ENCODE measurements around the gene MIOS. TPM values are rescaled to one million over a fixed set of nuclear protein-coding genes. Genes with fewer than 3 reads are reported as not detected.

Gene MIOS
- total and polyA plus RNA-seq, 5 donors from 2014 or later, result 17.9 to 40.0 (median 23.2) TPM

GRCh38 chr7:7595451-7595850 is 28.8 kb downstream of the MIOS start:
- Histone ChIP-seq H3K4me3 (ENCODE audit: low read depth, low read length) (no peak overlapping the region), H3K27ac (ENCODE audit: insufficient read depth, low read length, poor library complexity, severe bottlenecking) (no peak overlapping the region), H3K4me1 (ENCODE audit: control insufficient read depth, insufficient read depth, low read length, poor library complexity, severe bottlenecking) (no peaks in the 10 kb centered on the region), H3K27me3 (ENCODE audit: control insufficient read depth, insufficient read depth, low read length) (no peaks in the 10 kb centered on the region), H3K9me3 (ENCODE audit: control insufficient read depth in 2 of 2, low read length in 2 of 2) (no peaks in the 10 kb centered on the region), H3K36me3 (ENCODE audit: control insufficient read depth, insufficient read depth, low read length) (peaks cover 18% of the 10 kb centered on the region)
- Mint-ChIP-seq H3K27ac (no peak overlapping the region), H3K36me3 (peaks cover 31% of the 10 kb centered on the region), H3K9me3 (peaks cover 0 to 1% (median 0%) of the 10 kb centered on the region in 7 donors), H3K27me3 (no peaks in the 10 kb centered on the region), H3K4me3 (no peak overlapping the region), H3K4me1 (peaks cover 0 to 11% (median 5%) of the 10 kb centered on the region in 4 donors)
- peak in 2 of 3 donors; percentile 50 to 53 for DNase-seq
- ATAC-seq (ENCODE audit: low read depth in 2 of 2), result no peak

GRCh38 chr7:7596176-7596575 is 29.5 kb downstream of the MIOS start:
- Histone ChIP-seq H3K27ac (ENCODE audit: insufficient read depth, low read length, poor library complexity, severe bottlenecking) (no peak overlapping the region), H3K27me3 (ENCODE audit: control insufficient read depth, insufficient read depth, low read length) (no peaks in the 10 kb centered on the region), H3K4me3 (ENCODE audit: low read depth, low read length) (no peak overlapping the region), H3K4me1 (ENCODE audit: control insufficient read depth, insufficient read depth, low read length, poor library complexity, severe bottlenecking) (no peaks in the 10 kb centered on the region), H3K9me3 (ENCODE audit: control insufficient read depth in 2 of 2, low read length in 2 of 2) (no peaks in the 10 kb centered on the region), H3K36me3 (ENCODE audit: control insufficient read depth, insufficient read depth, low read length) (peaks cover 18% of the 10 kb centered on the region)
- no peak for DNase-seq
- ATAC-seq (ENCODE audit: low read depth in 2 of 2), result no peak
- Mint-ChIP-seq H3K27me3 (no peaks in the 10 kb centered on the region), H3K36me3 (peaks cover 34% of the 10 kb centered on the region), H3K4me1 (peaks cover 0 to 8% (median 4%) of the 10 kb centered on the region in 4 donors), H3K4me3 (no peak overlapping the region), H3K9me3 (peaks cover 0 to 5% (median 0%) of the 10 kb centered on the region in 7 donors), H3K27ac (no peak overlapping the region)

GRCh38 chr7:7607010-7607409 is 40.3 kb downstream of the MIOS start:
- no peak for DNase-seq
- Mint-ChIP-seq H3K27me3 (no peaks in the 10 kb centered on the region), H3K4me1 (no peaks in the 10 kb centered on the region), H3K4me3 (no peak overlapping the region), H3K9me3 (peaks cover 0 to 1% (median 0%) of the 10 kb centered on the region in 7 donors), H3K27ac (no peak overlapping the region), H3K36me3 (peaks cover 9% of the 10 kb centered on the region)
- H3K36me3 ChIP-seq (ENCODE audit: control insufficient read depth, insufficient read depth, low read length), result peaks cover 20% of the 10 kb centered on the region
- H3K4me1 ChIP-seq (ENCODE audit: control insufficient read depth, insufficient read depth, low read length, poor library complexity, severe bottlenecking), result no peaks in the 10 kb centered on the region
- H3K27me3 ChIP-seq (ENCODE audit: control insufficient read depth, insufficient read depth, low read length), result no peaks in the 10 kb centered on the region
- no peaks in the 10 kb centered on the region for H3K9me3 ChIP-seq (ENCODE audit: control insufficient read depth in 2 of 2, low read length in 2 of 2)
- H3K4me3 ChIP-seq (ENCODE audit: low read depth, low read length), result no peak overlapping the region
- no peak for ATAC-seq (ENCODE audit: low read depth in 2 of 2)
- no peak overlapping the region for H3K27ac ChIP-seq (ENCODE audit: insufficient read depth, low read length, poor library complexity, severe bottlenecking)

GRCh38 chr7:7609330-7609729 is 42.6 kb downstream of the MIOS start:
- DNase-seq, result no peak
- no peak overlapping the region for H3K4me3 Mint-ChIP-seq
- Histone ChIP-seq H3K36me3 (ENCODE audit: control insufficient read depth, insufficient read depth, low read length) (peaks cover 20% of the 10 kb centered on the region), H3K27me3 (ENCODE audit: control insufficient read depth, insufficient read depth, low read length) (no peaks in the 10 kb centered on the region), H3K9me3 (ENCODE audit: control insufficient read depth in 2 of 2, low read length in 2 of 2) (no peaks in the 10 kb centered on the region), H3K27ac (ENCODE audit: insufficient read depth, low read length, poor library complexity, severe bottlenecking) (no peak overlapping the region), H3K4me1 (ENCODE audit: control insufficient read depth, insufficient read depth, low read length, poor library complexity, severe bottlenecking) (no peaks in the 10 kb centered on the region), H3K4me3 (ENCODE audit: low read depth, low read length) (no peak overlapping the region)
- no peaks in the 10 kb centered on the region for H3K27me3 Mint-ChIP-seq
- H3K36me3 Mint-ChIP-seq, result peaks cover 9% of the 10 kb centered on the region
- no peak overlapping the region for H3K27ac Mint-ChIP-seq
- peaks cover 0 to 1% (median 0%) of the 10 kb centered on the region in 7 donors for H3K9me3 Mint-ChIP-seq
- ATAC-seq (ENCODE audit: low read depth in 2 of 2), result no peak
- no peaks in the 10 kb centered on the region for H3K4me1 Mint-ChIP-seq

GRCh38 chr7:7612519-7612918 is 45.8 kb downstream of the MIOS start:
- Mint-ChIP-seq H3K9me3 (no peaks in the 10 kb centered on the region), H3K4me1 (peaks cover 0 to 10% (median 2%) of the 10 kb centered on the region in 4 donors), H3K27me3 (no peaks in the 10 kb centered on the region)

GRCh38 chr7:7613210-7613609 is 46.5 kb downstream of the MIOS start:
- ATAC-seq (ENCODE audit: low read depth in 2 of 2) (no peak), DNase-seq (no peak)
- H3K4me3 ChIP-seq (ENCODE audit: low read depth, low read length), result no peak overlapping the region
- no peaks in the 10 kb centered on the region for H3K9me3 ChIP-seq (ENCODE audit: control insufficient read depth in 2 of 2, low read length in 2 of 2)
- no peaks in the 10 kb centered on the region for H3K27me3 Mint-ChIP-seq
- no peak overlapping the region for H3K4me3 Mint-ChIP-seq
- H3K9me3 Mint-ChIP-seq, result no peaks in the 10 kb centered on the region
- no peaks in the 10 kb centered on the region for H3K36me3 Mint-ChIP-seq
- peaks cover 0 to 10% (median 2%) of the 10 kb centered on the region in 4 donors for H3K4me1 Mint-ChIP-seq
- H3K4me1 ChIP-seq (ENCODE audit: control insufficient read depth, insufficient read depth, low read length, poor library complexity, severe bottlenecking), result no peaks in the 10 kb centered on the region
- peaks cover 4% of the 10 kb centered on the region for H3K36me3 ChIP-seq (ENCODE audit: control insufficient read depth, insufficient read depth, low read length)
- no peak overlapping the region for H3K27ac Mint-ChIP-seq
- no peak overlapping the region for H3K27ac ChIP-seq (ENCODE audit: insufficient read depth, low read length, poor library complexity, severe bottlenecking)
- no peaks in the 10 kb centered on the region for H3K27me3 ChIP-seq (ENCODE audit: control insufficient read depth, insufficient read depth, low read length)

More at GRCh38 chr7:7612519-7612918, 45.8 kb downstream of the MIOS start:
- DNase-seq (no peak), ATAC-seq (ENCODE audit: low read depth in 2 of 2) (no peak)
- Histone ChIP-seq H3K27me3 (ENCODE audit: control insufficient read depth, insufficient read depth, low read length) (no peaks in the 10 kb centered on the region), H3K4me1 (ENCODE audit: control insufficient read depth, insufficient read depth, low read length, poor library complexity, severe bottlenecking) (no peaks in the 10 kb centered on the region), H3K36me3 (ENCODE audit: control insufficient read depth, insufficient read depth, low read length) (peaks cover 10% of the 10 kb centered on the region), H3K9me3 (ENCODE audit: control insufficient read depth in 2 of 2, low read length in 2 of 2) (no peaks in the 10 kb centered on the region), H3K27ac (ENCODE audit: insufficient read depth, low read length, poor library complexity, severe bottlenecking) (no peak overlapping the region), H3K4me3 (ENCODE audit: low read depth, low read length) (no peak overlapping the region)
- H3K36me3 Mint-ChIP-seq, result peaks cover 5% of the 10 kb centered on the region
- peak overlapping the region in 1 of 3 donors; percentile 21 for H3K27ac Mint-ChIP-seq
- no peak overlapping the region for H3K4me3 Mint-ChIP-seq

- H3K4me1 Mint-ChIP-seq, result peaks cover 0 to 14% (median 2%) of the 10 kb centered on the region in 4 donors
- peaks cover 2% of the 10 kb centered on the region for H3K36me3 ChIP-seq (ENCODE audit: control insufficient read depth, insufficient read depth, low read length)
- H3K9me3 Mint-ChIP-seq, result no peaks in the 10 kb centered on the region
- H3K27ac ChIP-seq (ENCODE audit: insufficient read depth, low read length, poor library complexity, severe bottlenecking), result no peak overlapping the region
- ATAC-seq (ENCODE audit: low read depth in 2 of 2) (no peak), DNase-seq (no peak)
- H3K27me3 Mint-ChIP-seq, result no peaks in the 10 kb centered on the region
- no peak overlapping the region for H3K4me3 Mint-ChIP-seq
- H3K9me3 ChIP-seq (ENCODE audit: control insufficient read depth in 2 of 2, low read length in 2 of 2), result no peaks in the 10 kb centered on the region
- H3K36me3 Mint-ChIP-seq, result no peaks in the 10 kb centered on the region
- no peaks in the 10 kb centered on the region for H3K27me3 ChIP-seq (ENCODE audit: control insufficient read depth, insufficient read depth, low read length)
- no peaks in the 10 kb centered on the region for H3K4me1 ChIP-seq (ENCODE audit: control insufficient read depth, insufficient read depth, low read length, poor library complexity, severe bottlenecking)
- no peak overlapping the region for H3K27ac Mint-ChIP-seq
- H3K4me3 ChIP-seq (ENCODE audit: low read depth, low read length), result no peak overlapping the region
These were observed 47.5 kb downstream of the MIOS start for GRCh38 chr7:7614018-7614741.

GRCh38 chr7:7617550-7617949 is 50.9 kb downstream of the MIOS start:
- DNase-seq (no peak), ATAC-seq (ENCODE audit: low read depth in 2 of 2) (no peak)
- Histone ChIP-seq H3K9me3 (ENCODE audit: control insufficient read depth in 2 of 2, low read length in 2 of 2) (no peaks in the 10 kb centered on the region), H3K4me3 (ENCODE audit: low read depth, low read length) (no peak overlapping the region), H3K27me3 (ENCODE audit: control insufficient read depth, insufficient read depth, low read length) (no peaks in the 10 kb centered on the region), H3K4me1 (ENCODE audit: control insufficient read depth, insufficient read depth, low read length, poor library complexity, severe bottlenecking) (no peaks in the 10 kb centered on the region), H3K36me3 (ENCODE audit: control insufficient read depth, insufficient read depth, low read length) (no peaks in the 10 kb centered on the region), H3K27ac (ENCODE audit: insufficient read depth, low read length, poor library complexity, severe bottlenecking) (no peak overlapping the region)
- Mint-ChIP-seq H3K27ac (no peak overlapping the region), H3K9me3 (no peaks in the 10 kb centered on the region), H3K4me1 (peaks cover 0 to 14% (median 2%) of the 10 kb centered on the region in 4 donors), H3K27me3 (no peaks in the 10 kb centered on the region), H3K4me3 (no peak overlapping the region), H3K36me3 (no peaks in the 10 kb centered on the region)
